Aorta (tissue), 5 donors: ENCODE measurements around the gene DAAM2. TPM values are rescaled to one million over a fixed set of nuclear protein-coding genes. Genes with fewer than 3 reads are reported as not detected.

Source experiments
- ATAC-seq: fragments of 200-7000 bp; cut with Tn5 transposase; one replicate; pipeline ENCODE4 v1.9.1; 2022; ENCODE audit warnings: moderate library complexity; ENCODE audit not compliant: low FRiP score
- DNase-seq, 2 donors: peaks; one replicate each; pipeline ENCODE4 v3.0.0-alpha.2; 2020
- H3K27ac ChIP-seq, 2 donors: one replicate each; pipeline ENCODE4 v1.5.1; 2013; ENCODE audit warnings: low read length in 2 of 2, mild to moderate bottlenecking in 2 of 2, moderate library complexity in 2 of 2, control low read depth in 1 of 2, inconsistent platforms in 1 of 2, low read depth in 1 of 2
- H3K27me3 ChIP-seq, 2 donors: one replicate each; pipeline ENCODE4 v1.6.1; 2013; ENCODE audit warnings: control low read depth in 1 of 2, low read length in 1 of 2, mild to moderate bottlenecking in 1 of 2, moderate library complexity in 1 of 2; ENCODE audit not compliant: insufficient read depth in 2 of 2, control insufficient read depth in 1 of 2
- H3K36me3 ChIP-seq, 2 donors: one replicate each; pipeline ENCODE4 v1.6.1; 2013; ENCODE audit warnings: control low read depth in 1 of 2, low read length in 1 of 2, mild to moderate bottlenecking in 1 of 2; ENCODE audit not compliant: insufficient read depth in 2 of 2, control insufficient read depth in 1 of 2
- H3K4me1 ChIP-seq, 2 donors: one replicate each; pipeline ENCODE4 v1.6.1; 2013; ENCODE audit warnings: low read length in 2 of 2, control low read depth in 1 of 2, mild to moderate bottlenecking in 1 of 2, moderate library complexity in 1 of 2; ENCODE audit not compliant: insufficient read depth in 2 of 2, control insufficient read depth in 1 of 2
- H3K4me3 ChIP-seq, 2 donors: one replicate each; pipeline ENCODE4 v1.5.1; 2013; ENCODE audit warnings: low read length in 2 of 2, control low read depth in 1 of 2, mild to moderate bottlenecking in 1 of 2
- H3K9me3 ChIP-seq: one replicate; pipeline ENCODE4 v1.6.1; 2013; ENCODE audit warnings: mild to moderate bottlenecking, low read length; ENCODE audit not compliant: control insufficient read depth
- WGBS, 2 donors: extraction: QIAGEN DNeasy Blood & Tissue Kit; methylation state at CpG; one replicate each; pipeline ENCODE4 v1.1.7; 2013; 5-methylcytosine and 5-hydroxymethylcytosine counted together
- intact Hi-C, 2 donors: fragments of 100-400 bp; cut with DNase I; formaldehyde crosslinking; loops; one replicate each; pipeline versions ENCODE4 v1.14.2 to v1.15.0; 2022
- polyA plus RNA-seq, 2 donors: library from polyadenylated mRNA; stranded (reverse); fragments of 200-250 nt; gene quantifications; one replicate each; pipeline ENCODE4 v1.2.3, GENCODE V29; 2013
- total RNA-seq, 2 donors: library from RNA; stranded (reverse); fragmentation: NEBNext Ultra II Directional; extraction: Animal tissue kit (Norgen Biotek cat#: 25700); gene quantifications; one replicate each; pipeline ENCODE4 v1.2.1, GENCODE V29; 2021
- donor health status: healthy with polysubstance abuse.
- donor health status: Bipolar disorder and iron deficiency.
- donor health status: DM: no; HTN: no; CAD: no.
- donor health status: DM: no; HTN: no; CAD: no.
- donor health status: DM: yes; HTN: yes; CAD: no.

The DAAM2 gene
- total and polyA plus RNA-seq, 4 donors, result 27.3 to 62.1 (median 45.9) TPM

DNA sequence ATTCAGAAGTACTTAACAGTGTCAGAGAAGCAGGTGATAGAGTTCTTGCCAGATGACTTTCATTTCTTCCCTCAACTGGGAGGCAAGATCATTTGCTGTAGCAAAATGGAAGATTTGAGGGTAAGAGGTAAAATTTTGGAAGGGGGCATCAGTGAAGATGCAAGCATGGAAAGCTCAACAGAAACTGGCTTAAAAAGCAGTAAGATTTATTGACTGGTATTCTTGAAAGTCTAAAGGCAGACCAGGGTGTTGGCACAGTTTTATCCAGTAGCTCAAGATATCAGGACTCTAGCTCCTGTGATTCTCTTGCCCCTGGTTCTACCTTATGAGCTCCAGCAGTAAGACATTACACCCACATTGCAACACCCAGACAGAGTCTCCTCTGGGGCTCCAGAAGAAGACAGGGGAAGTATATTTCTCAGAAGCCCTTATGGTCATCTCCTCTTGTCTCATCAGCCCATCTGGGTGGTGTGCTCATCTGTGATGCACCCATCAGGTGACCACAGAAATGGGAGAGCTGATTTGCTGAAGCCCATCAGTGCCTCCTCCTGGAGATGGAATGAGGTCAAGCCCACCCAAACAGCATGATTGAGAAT is 158.0 kb downstream of the DAAM2 start:
- DNase-seq, result no peak
- H3K36me3 ChIP-seq, result no peaks in the 10 kb centered on the region

DNA sequence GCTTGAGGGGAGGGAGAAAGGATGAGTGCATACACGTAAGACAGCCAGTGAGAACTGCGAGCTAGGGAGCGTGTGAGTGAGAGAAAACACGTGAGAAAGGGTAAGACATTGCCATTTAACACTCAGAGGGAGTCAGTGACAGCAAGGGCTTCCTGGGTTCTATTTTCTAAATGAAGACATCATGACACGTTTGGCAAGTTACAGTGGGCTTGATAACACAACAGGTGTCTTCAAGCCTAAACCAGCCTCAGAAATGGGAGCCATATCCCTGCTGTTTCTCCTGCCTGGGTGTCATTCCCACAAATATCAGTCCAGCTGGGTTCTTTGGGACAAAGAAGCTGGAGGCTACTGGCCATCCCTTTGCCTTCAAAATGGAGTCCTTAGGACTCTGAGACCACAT is 159.0 kb downstream of the DAAM2 start:
- H3K27me3 ChIP-seq, result no peaks in the 10 kb centered on the region
- ATAC-seq, result no peak
- WGBS, 2 donors, result 95 to 96% methylated on average over 5 of the region's 5 CpGs
- intact Hi-C loops, result no loop called here
- no peaks in the 10 kb centered on the region for H3K9me3 ChIP-seq
- no peak overlapping the region for H3K27ac ChIP-seq
- no peaks in the 10 kb centered on the region for H3K36me3 ChIP-seq
- no peak overlapping the region for H3K4me3 ChIP-seq
- peaks cover 0 to 1% of the 10 kb centered on the region in 2 donors for H3K4me1 ChIP-seq
- DNase-seq, result no peak

More for the DNA sequence above, 158.0 kb downstream of the DAAM2 start:
- Histone ChIP-seq H3K27ac (no peak overlapping the region), H3K9me3 (no peaks in the 10 kb centered on the region), H3K4me1 (peaks cover 0 to 1% of the 10 kb centered on the region in 2 donors), H3K4me3 (no peak overlapping the region), H3K27me3 (no peaks in the 10 kb centered on the region)
- intact Hi-C loops, result no loop called here
- ATAC-seq, result no peak

DNA sequence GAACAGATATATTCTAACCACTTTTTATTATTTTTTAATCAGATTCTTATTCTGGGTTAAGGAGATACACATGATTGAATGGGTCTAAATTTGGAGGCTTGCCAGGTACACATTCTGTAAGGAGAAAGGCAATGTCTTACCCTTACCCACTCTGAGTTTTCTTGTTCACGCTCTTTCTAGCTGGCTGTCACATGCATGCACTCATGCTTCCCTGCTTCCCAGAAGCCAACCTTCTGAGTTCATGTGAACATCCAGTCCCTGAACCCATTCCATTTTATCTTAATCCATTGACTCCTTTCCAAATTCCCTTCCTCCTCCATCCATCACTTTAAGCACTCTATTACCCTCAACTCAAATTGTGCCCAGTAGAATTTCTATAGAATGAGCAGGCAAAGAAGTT is 159.5 kb downstream of the DAAM2 start:
- ATAC-seq (peak; percentile 69), DNase-seq (no peak)
- Histone ChIP-seq H3K4me3 (no peak overlapping the region), H3K27ac (no peak overlapping the region), H3K27me3 (no peaks in the 10 kb centered on the region), H3K9me3 (no peaks in the 10 kb centered on the region), H3K4me1 (peaks cover 0 to 1% of the 10 kb centered on the region in 2 donors), H3K36me3 (no peaks in the 10 kb centered on the region)
- intact Hi-C loops, result no loop called here
- WGBS, 2 donors, result 38 to 59% methylated on average over 1 of the region's 1 CpG

DNA sequence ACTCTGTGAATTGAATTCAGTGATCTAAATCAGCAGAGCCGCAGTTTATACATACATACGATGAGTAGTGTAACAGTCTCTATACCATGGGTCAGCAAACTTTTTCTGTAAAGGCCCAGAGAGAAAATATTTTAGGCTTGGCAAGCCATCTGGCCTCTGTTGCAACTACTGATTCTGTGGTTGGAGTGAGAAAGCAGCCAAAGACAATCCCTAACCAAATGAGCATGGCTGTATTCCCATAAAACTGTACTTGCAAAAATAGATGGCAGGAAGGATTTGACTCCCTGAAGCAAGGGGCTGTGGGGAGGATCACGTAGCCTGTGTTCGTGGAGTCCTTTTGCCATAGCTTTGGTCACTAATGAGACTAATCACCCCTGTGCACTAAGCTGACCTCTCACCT is 160.0 kb downstream of the DAAM2 start:
- H3K27me3 ChIP-seq, result no peaks in the 10 kb centered on the region
- intact Hi-C loops, result no loop called here
- peaks cover 0 to 1% of the 10 kb centered on the region in 2 donors for H3K4me1 ChIP-seq
- no peak for DNase-seq
- peak; percentile 78 for ATAC-seq
- H3K27ac ChIP-seq, result no peak overlapping the region
- H3K9me3 ChIP-seq, result no peaks in the 10 kb centered on the region
- H3K4me3 ChIP-seq, result no peak overlapping the region
- no peaks in the 10 kb centered on the region for H3K36me3 ChIP-seq
- WGBS, 2 donors, result 21 to 25% methylated on average over 4 of the region's 4 CpGs

DNA sequence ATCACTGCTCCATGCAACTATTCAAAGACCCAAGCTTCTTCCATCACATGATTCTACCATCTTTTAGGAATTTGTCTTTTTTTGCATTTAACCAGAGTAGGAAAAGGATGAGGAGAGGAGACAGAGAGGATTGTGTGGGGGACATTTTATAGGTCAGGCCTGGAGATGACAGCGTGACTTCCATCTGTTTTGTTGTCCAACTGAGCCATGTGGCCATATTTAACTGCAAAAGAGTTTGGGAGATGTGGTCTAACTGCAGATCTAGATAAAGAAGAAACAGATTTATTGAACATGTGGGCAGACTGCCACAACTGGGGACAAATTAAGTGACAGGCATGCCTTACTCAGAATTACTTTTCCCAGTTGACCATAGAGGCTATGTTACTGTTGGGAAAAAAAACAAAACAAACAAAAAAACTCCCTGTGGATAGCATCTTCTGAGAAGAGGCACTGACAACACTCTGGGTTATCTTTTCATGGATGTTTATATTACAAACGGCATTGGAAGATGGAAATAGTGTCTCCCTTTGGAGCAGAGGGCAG is 161.0 kb downstream of the DAAM2 start:
- H3K36me3 ChIP-seq, result no peaks in the 10 kb centered on the region
- peaks cover 0 to under 1% of the 10 kb centered on the region in 2 donors for H3K4me1 ChIP-seq
- no peak overlapping the region for H3K27ac ChIP-seq
- 87 to 98% methylated on average over 2 of the region's 2 CpGs for WGBS, 2 donors
- intact Hi-C loops, result no loop called here
- no peak overlapping the region for H3K4me3 ChIP-seq
- no peaks in the 10 kb centered on the region for H3K27me3 ChIP-seq
- H3K9me3 ChIP-seq, result no peaks in the 10 kb centered on the region
- no peak for ATAC-seq
- DNase-seq, result no peak

Other genes with a start within 250 kb of the DAAM2 start
- under 1 TPM; 0.39 to 0.42 TPM for gene KIF6, start 67.0 kb upstream of the DAAM2 start, total RNA-seq
- gene KIF6, start 67.0 kb upstream of the DAAM2 start, polyA plus RNA-seq, result under 1 TPM in 1 of 2 donors, not detected in 1; 0.63 TPM
- 10 to 100 TPM; 32.0 to 39.0 TPM for gene MOCS1, start 142.1 kb downstream of the DAAM2 start, total RNA-seq
- gene MOCS1, start 142.1 kb downstream of the DAAM2 start, polyA plus RNA-seq, result 10 to 100 TPM; 14.0 to 23.0 TPM